Measurements from ENCODE around the gene PACSIN1.
A peak's percentile ranks its signal among the peaks of the same experiment; 100 is the strongest.
"Not testable (repeated sequence)": the region's sequence is repeated elsewhere in the genome, so short reads cannot be mapped to it uniquely, and the experiment has no call there.

PACSIN1 gene

GRCh38 chr6:34485321-34486060, 19.6 kb downstream of the PACSIN1 start:
- no peak for ATAC-seq

GRCh38 chr6:34486106-34486740, 20.3 kb downstream of the PACSIN1 start:
- ATAC-seq, result no peak

DNA sequence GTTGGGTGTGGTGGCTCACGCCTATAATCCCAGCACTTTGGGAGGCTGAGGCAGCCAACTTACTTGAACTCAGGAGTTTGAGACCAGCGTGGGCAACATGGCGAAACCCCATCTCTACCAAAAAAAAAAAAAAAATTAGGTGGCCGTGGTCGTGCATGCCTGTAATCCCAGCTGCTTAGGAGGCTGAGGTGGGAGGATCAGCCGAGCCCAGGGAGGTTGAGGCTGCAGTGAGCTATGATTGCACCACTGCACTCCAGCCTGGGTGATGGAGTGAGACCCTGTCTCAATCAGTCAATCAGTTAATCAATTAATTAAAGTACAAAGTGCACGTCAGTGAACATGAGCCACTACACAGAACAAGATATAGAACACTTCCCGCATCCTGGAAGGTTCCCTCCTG, 21.0 kb downstream of the PACSIN1 start:
- not testable (repeated sequence) for ATAC-seq

- ATAC-seq, result no peak
These were observed 21.7 kb downstream of the PACSIN1 start for GRCh38 chr6:34487536-34487935.

- no peak for ATAC-seq
These were observed 23.4 kb downstream of the PACSIN1 start for GRCh38 chr6:34489207-34489805.

- no peak for ATAC-seq
These were observed 24.7 kb downstream of the PACSIN1 start for GRCh38 chr6:34490390-34491090.

- ATAC-seq, result no peak
These were observed 25.2 kb downstream of the PACSIN1 start for GRCh38 chr6:34491091-34491430.

- no peak for ATAC-seq
These were observed 27.5 kb downstream of the PACSIN1 start for GRCh38 chr6:34493344-34493743.

DNA sequence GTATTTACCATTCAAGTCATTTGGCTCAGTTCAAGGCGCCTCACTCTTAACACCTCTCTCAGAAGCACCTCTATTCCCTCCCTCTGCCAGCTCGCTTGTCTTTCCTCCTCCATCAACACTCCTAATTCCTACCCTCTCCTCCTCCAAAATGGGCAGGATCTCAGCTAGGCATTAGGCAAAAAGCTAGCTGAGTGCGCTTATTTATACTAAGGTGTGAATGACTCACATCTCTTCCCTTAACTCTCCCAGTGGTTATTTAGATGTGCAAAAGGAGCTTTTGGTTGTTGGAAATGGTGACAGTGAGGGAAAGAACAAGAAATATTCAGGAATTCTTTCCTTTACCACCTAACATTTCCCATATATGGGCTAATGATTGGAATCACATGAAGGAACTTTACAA, 29.1 kb downstream of the PACSIN1 start:
- ATAC-seq, result no peak

GRCh38 chr6:34496103-34496685, 30.3 kb downstream of the PACSIN1 start:
- ATAC-seq, result no peak

GRCh38 chr6:34497411-34497810, 31.5 kb downstream of the PACSIN1 start:
- no peak for ATAC-seq

- ATAC-seq, result no peak
These were observed 40.8 kb downstream of the PACSIN1 start for GRCh38 chr6:34506718-34507117.

GRCh38 chr6:34508425-34508824, 42.5 kb downstream of the PACSIN1 start:
- no peak for ATAC-seq

- no peak for ATAC-seq
These were observed 43.9 kb downstream of the PACSIN1 start for GRCh38 chr6:34509782-34510181.

GRCh38 chr6:34510299-34510698, 44.4 kb downstream of the PACSIN1 start:
- ATAC-seq, result no peak

GRCh38 chr6:34511214-34511914, 45.5 kb downstream of the PACSIN1 start:
- ATAC-seq, result no peak

DNA sequence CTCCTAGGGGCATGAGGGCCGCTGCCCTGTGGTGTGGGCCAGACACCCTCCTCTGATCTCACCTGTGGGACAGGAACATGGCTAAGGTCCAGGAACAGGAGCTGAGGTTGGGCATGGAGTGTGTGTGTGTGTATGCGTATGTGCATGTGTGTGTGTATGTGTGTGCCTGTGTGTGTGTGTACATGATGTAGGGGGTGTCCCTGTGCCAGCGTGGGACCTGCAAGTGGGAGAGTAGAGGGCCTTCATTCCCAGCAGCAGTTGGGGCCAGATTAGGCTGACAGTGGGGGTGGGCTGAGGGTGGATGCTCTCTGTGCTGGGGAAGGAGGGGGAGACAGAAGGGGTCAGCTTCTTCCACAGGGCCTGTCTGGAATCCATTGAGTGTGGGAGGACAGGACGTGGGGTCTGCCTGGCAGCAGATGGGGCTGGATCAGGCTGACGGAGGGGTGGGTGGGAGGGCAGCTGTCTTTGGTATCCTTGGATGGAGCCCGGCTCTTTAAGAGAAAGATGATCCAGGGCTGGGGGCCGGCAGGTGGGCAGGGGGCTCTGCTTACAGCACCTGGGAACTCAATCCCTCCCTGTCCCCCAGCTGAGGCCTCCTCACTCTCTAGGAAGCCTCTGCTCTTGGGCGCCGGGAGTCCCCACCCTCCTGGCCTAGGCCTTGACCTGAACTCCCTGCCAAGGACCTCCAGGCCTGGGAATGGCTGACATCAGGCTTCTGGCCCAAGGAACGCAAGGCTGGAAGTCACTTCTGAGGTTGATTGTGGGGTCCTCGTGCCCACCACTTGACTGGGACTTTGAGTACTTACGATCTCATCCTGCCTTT, 46.2 kb downstream of the PACSIN1 start:
- no peak for ATAC-seq

DNA sequence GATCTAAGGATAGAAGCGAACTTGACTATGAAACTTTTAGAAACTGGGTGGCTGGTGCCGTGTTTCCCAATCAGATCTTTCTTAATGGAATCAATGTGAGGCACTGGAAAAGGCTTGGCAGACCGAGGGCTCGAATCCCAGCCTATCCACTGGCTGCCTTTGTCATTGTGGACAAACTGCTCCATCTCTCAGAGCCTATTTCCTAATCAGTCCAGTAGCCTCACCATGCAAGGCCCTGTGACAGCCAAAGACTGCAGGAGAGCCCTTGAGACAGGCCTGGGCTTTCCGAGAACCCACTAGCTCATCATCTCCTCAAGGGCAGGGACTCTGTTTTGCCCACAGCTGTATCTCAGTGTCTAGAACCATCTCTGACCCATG, 46.9 kb downstream of the PACSIN1 start:
- ATAC-seq, result no peak

GRCh38 chr6:34513646-34514045, 47.8 kb downstream of the PACSIN1 start:
- ATAC-seq, result no peak

DNA sequence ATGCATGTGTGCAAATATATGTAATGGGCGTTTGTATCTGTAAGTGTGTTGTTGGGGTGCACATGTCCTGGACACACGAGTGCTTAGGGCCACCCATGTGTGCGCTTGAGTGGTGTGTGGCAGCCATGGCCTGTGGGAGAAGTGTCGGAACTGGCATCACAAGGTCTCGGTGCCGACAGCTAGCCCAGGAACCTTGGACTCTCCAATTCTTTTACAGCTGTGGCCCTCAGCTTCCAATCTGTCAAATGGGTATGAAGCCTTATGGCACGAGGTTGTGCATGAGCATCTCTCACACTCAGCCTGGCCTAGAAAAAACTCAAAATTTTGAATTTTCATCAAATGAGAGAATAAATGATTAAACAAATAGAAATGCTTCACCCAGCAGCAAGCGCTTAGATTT, 48.2 kb downstream of the PACSIN1 start:
- ATAC-seq, result no peak

DNA sequence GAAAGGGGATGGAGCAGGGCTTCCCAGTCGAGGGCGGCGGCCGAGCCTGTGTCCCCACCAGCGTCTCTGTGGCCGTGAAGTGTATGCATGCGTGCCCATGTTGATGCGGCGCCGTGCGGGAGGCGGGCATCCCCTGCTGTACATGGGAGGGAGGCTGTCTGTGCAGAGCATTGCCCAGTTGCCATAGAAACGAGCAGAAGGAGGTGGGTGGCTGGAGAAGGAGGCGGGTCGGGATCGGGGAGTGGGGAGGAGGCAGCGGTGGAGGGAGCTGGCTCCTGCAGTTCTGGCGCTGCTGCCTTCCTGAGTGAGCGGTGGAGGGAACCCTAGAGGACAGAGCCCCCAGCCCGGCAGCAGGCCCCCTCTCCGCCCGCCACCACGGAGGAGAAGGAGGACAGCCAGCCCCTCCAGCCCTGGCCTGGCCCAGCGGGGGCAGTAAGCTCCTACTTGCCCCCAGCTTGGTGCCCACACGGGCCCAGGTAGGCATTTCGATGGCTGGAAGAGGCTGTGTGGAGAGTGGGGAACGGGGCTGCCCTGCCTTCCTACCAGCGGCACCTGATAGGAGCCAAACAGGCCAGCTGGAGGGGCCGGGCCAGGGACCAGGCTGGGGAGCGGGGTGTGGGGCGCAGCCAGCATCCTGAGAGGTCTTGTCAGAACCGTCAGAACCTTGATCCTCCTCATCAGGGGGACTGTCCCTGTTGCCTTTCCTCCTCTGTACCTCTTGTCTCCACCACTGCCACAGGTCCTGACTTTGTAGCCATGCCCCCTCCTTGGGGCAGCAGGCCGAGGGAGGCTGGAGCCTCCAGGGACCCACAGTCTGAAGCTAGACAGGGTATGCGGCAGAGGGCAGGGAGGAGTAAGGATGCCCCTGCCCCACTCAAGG, 49.0 kb downstream of the PACSIN1 start:
- ATAC-seq, result peak in 1 of 2 donors; percentile 36
